Kidney (tissue), 14 donors: ENCODE results near the gene DST. TPM values are rescaled to one million over a fixed set of nuclear protein-coding genes. Genes with fewer than 3 reads are reported as not detected.

ENCODE experiments used
- DNase-seq, 5 donors: peaks; one replicate each; pipeline ENCODE4 v3.0.0-alpha.2; 2013 to 2020
- FAIRE-seq: peaks from 2 replicates; lab custom pipeline; 2012; peaks lifted over from hg19 to GRCh38; lab: Jason Lieb, UNC
- H3K27ac ChIP-seq, 2 donors: one replicate each; pipeline ENCODE4 v1.7.0; 2013; ENCODE audit warnings: low read depth in 2 of 2, low read length in 2 of 2, inconsistent platforms in 1 of 2
- H3K27me3 ChIP-seq: one replicate; pipeline ENCODE4 v1.7.1; 2013; ENCODE audit warnings: low read length, inconsistent platforms; ENCODE audit not compliant: control insufficient read depth, insufficient read depth
- H3K36me3 ChIP-seq, 3 donors: one replicate each; pipeline versions ENCODE4 v1.7.0 to v1.7.1; 2013; ENCODE audit warnings: low read length in 3 of 3, control low read depth in 1 of 3, inconsistent platforms in 1 of 3; ENCODE audit not compliant: insufficient read depth in 3 of 3, control insufficient read depth in 2 of 3
- H3K4me1 ChIP-seq, 3 donors: one replicate each; pipeline versions ENCODE4 v1.7.0 to v1.7.1; 2013; ENCODE audit warnings: low read length in 3 of 3, inconsistent platforms in 1 of 3, low read depth in 1 of 3; ENCODE audit not compliant: control insufficient read depth in 2 of 3, insufficient read depth in 2 of 3
- H3K4me3 ChIP-seq, 3 donors: one replicate each; pipeline versions ENCODE4 v1.7.0 to v1.8.1; 2013; ENCODE audit warnings: low read length in 3 of 3, control low read depth in 1 of 3, inconsistent platforms in 1 of 3
- H3K9ac ChIP-seq, 3 donors: one replicate each; pipeline versions ENCODE4 v1.7.0 to v1.7.1; 2013; ENCODE audit warnings: low read length in 3 of 3, control low read depth in 1 of 3, inconsistent platforms in 1 of 3
- H3K9me3 ChIP-seq, 3 donors: one replicate each; pipeline versions ENCODE4 v1.7.0 to v1.7.1; 2013; ENCODE audit warnings: low read length in 3 of 3, control low read depth in 1 of 3, inconsistent platforms in 1 of 3; ENCODE audit not compliant: control insufficient read depth in 2 of 3, insufficient read depth in 1 of 3
- intact Hi-C: fragments of 100-400 bp; cut with DNase I; formaldehyde crosslinking; loops from one replicate; pipeline ENCODE4 v1.11.1; 2022
- polyA plus RNA-seq: library from polyadenylated mRNA; stranded (reverse); fragments of 350-450 nt; fragmentation: Illumina TruSeq; extraction: RNeasy Lipid Tissue Mini Kit (QIAGEN cat#74804); gene quantifications from one replicate; pipeline ENCODE4 v1.2.3, GENCODE V29; 2014; ENCODE audit warnings: low read depth, low replicate concordance; ENCODE audit not compliant: insufficient read depth
- total RNA-seq: library from RNA; stranded (reverse); fragmentation: NEBNext Ultra II Directional; extraction: Animal tissue kit (Norgen Biotek cat#: 25700); gene quantifications from one replicate; pipeline ENCODE4 v1.2.1, GENCODE V29; 2021
- TF ChIP-seq, protein P1 (sequence below): IDR thresholded peaks from 3 replicates; pipeline ENCODE4 v1.5.1; 2012; ENCODE audit warnings: mild to moderate bottlenecking, moderate library complexity, borderline replicate concordance; ENCODE audit not compliant: insufficient read depth; ENCODE audit errors: extremely low read depth
- donor health status: control.
- donor health status: control.
- donor health status: control.
- donor health status: control.
- donor health status: control.
- donor health status: DM: yes; HTN: yes; CAD: no.
- donor health status: Normal renal cell carcinoma (clear cell type).

DST gene
- total and polyA plus RNA-seq, 2 donors from 2014 or later, result 68.2 to 259 TPM

DNA sequence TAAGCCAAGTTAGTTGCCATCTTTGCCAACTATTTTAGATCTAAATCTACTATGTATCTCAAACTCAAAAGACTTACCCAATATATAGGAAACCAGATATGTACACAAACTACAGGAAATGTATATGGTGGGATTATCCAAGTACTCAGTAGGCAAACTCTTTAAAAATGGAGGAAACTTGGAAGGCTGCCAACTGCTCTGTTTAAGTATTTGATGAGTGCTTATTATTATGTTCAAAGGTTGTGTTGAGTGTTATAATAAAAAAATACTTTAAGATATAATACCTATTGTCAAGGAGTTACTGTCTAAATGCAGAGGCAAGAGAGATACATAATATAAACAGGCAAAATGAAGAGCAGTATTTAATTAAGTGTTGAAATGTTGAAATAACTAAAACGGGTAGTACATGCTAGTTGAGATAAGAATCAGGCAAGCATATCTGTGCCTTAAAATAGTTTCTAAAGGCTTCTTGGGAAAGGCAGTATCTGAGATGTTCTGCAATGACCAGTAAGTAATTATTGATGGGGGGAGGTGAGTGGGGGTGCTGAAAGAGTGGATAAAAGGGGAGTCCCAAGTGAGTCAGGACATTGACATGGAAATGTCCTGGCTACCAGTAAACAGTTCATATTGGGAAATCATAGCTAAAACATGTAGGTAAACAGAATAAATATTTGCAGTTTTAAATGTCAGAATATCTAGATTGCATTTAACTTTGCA, 6.5 kb upstream of the DST start:
- Histone ChIP-seq H3K36me3 (peaks cover 0 to 6% (median 3%) of the 10 kb centered on the region in 3 donors), H3K27ac (no peak overlapping the region), H3K4me3 (no peak overlapping the region), H3K9ac (no peak overlapping the region), H3K27me3 (no peaks in the 10 kb centered on the region), H3K4me1 (no peaks in the 10 kb centered on the region), H3K9me3 (no peaks in the 10 kb centered on the region)
- intact Hi-C loops, result no loop called here
- FAIRE-seq (no peak), DNase-seq (no peak)
- TF ChIP-seq, protein P1, sequence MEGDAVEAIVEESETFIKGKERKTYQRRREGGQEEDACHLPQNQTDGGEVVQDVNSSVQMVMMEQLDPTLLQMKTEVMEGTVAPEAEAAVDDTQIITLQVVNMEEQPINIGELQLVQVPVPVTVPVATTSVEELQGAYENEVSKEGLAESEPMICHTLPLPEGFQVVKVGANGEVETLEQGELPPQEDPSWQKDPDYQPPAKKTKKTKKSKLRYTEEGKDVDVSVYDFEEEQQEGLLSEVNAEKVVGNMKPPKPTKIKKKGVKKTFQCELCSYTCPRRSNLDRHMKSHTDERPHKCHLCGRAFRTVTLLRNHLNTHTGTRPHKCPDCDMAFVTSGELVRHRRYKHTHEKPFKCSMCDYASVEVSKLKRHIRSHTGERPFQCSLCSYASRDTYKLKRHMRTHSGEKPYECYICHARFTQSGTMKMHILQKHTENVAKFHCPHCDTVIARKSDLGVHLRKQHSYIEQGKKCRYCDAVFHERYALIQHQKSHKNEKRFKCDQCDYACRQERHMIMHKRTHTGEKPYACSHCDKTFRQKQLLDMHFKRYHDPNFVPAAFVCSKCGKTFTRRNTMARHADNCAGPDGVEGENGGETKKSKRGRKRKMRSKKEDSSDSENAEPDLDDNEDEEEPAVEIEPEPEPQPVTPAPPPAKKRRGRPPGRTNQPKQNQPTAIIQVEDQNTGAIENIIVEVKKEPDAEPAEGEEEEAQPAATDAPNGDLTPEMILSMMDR, result no peak

DNA sequence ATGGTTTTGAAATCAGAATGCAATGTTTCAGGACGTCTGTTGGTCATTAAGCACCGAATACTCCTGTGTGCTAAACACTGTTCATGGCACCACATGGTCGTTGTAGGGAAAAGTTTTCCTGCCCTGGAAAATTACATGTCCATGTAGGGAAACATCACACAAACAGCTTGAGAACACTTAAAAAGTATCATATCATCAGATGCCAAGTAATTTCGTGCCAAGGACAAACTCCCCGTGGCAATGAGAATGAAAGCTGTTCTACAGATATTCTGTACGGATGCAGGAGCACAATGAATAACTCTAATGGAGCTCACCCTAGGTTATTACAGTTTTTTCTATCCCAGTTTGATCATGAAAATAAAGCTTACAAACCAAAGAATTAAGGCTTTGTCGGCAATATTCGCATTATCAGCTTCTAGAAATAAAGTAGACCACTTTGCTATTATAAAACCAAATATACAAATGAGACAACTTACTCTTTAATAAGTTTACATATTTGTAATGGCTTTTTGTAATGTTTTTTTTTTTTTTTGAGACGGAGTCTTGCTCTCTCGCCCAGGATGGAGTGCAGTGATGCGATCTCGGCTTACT, 4.6 kb upstream of the DST start:
- no peak overlapping the region for H3K4me3 ChIP-seq
- no peaks in the 10 kb centered on the region for H3K27me3 ChIP-seq
- H3K9me3 ChIP-seq, result no peaks in the 10 kb centered on the region
- no peak for FAIRE-seq
- TF ChIP-seq, protein P1, result no peak
- intact Hi-C loops, result no loop called here
- no peaks in the 10 kb centered on the region for H3K4me1 ChIP-seq
- H3K27ac ChIP-seq, result no peak overlapping the region
- H3K36me3 ChIP-seq, result peaks cover 0 to 6% (median 3%) of the 10 kb centered on the region in 3 donors
- DNase-seq, result no peak
- no peak overlapping the region for H3K9ac ChIP-seq

DNA sequence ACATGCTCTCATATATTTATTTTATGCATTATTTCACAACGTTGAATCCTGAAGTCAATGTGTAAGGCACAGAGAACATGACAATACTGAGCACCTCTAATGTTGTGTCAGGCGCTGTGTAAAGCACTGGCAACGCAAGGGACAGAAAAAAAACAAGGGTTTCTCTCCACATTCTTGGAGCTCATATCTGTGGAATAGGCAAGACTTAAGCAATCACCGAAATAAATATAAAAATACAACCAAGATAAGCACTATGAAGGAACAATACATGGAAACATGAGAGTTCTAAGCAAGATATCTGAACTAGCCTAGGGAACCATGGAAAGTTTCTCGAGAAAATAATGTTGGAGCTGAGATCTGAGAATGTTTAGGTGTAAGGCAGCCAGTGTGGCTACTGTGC, 1.7 kb upstream of the DST start:
- no peak for FAIRE-seq
- Histone ChIP-seq H3K27ac (no peak overlapping the region), H3K27me3 (no peaks in the 10 kb centered on the region), H3K4me3 (no peak overlapping the region), H3K9me3 (no peaks in the 10 kb centered on the region), H3K36me3 (peaks cover 0 to 9% (median 3%) of the 10 kb centered on the region in 3 donors), H3K4me1 (no peaks in the 10 kb centered on the region), H3K9ac (no peak overlapping the region)
- no peak for DNase-seq
- TF ChIP-seq, protein P1, result no peak
- intact Hi-C loops, result no loop called here
